ENCODE results near the gene PRDX1.

GRCh38 chr1:45507893-45508292 lies 13.8 kb downstream of the PRDX1 start:
- TF ChIP-seq, protein P1, sequence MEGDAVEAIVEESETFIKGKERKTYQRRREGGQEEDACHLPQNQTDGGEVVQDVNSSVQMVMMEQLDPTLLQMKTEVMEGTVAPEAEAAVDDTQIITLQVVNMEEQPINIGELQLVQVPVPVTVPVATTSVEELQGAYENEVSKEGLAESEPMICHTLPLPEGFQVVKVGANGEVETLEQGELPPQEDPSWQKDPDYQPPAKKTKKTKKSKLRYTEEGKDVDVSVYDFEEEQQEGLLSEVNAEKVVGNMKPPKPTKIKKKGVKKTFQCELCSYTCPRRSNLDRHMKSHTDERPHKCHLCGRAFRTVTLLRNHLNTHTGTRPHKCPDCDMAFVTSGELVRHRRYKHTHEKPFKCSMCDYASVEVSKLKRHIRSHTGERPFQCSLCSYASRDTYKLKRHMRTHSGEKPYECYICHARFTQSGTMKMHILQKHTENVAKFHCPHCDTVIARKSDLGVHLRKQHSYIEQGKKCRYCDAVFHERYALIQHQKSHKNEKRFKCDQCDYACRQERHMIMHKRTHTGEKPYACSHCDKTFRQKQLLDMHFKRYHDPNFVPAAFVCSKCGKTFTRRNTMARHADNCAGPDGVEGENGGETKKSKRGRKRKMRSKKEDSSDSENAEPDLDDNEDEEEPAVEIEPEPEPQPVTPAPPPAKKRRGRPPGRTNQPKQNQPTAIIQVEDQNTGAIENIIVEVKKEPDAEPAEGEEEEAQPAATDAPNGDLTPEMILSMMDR (IDR thresholded peaks at IDR 0.05): no peak
- no peak for TF ChIP-seq EP300 (IDR thresholded peaks at IDR 0.05)
- no peak for TF ChIP-seq POLR2A (IDR thresholded peaks at IDR 0.05)
